ENCODE data around the gene CCDC7. TPM values are rescaled to one million over a fixed set of nuclear protein-coding genes. Genes with fewer than 3 reads are reported as not detected.
"Not testable (repeated sequence)": the region's sequence is repeated elsewhere in the genome, so short reads cannot be mapped to it uniquely, and the experiment has no call there.

Gene CCDC7
- polyA plus RNA-seq (2011; rRNA removed) (1.1 and 1.9 TPM in 2 replicates), polyA minus RNA-seq (2011; rRNA and poly(A)+ RNA removed) (1.8 and 4.2 TPM in 2 replicates)

DNA sequence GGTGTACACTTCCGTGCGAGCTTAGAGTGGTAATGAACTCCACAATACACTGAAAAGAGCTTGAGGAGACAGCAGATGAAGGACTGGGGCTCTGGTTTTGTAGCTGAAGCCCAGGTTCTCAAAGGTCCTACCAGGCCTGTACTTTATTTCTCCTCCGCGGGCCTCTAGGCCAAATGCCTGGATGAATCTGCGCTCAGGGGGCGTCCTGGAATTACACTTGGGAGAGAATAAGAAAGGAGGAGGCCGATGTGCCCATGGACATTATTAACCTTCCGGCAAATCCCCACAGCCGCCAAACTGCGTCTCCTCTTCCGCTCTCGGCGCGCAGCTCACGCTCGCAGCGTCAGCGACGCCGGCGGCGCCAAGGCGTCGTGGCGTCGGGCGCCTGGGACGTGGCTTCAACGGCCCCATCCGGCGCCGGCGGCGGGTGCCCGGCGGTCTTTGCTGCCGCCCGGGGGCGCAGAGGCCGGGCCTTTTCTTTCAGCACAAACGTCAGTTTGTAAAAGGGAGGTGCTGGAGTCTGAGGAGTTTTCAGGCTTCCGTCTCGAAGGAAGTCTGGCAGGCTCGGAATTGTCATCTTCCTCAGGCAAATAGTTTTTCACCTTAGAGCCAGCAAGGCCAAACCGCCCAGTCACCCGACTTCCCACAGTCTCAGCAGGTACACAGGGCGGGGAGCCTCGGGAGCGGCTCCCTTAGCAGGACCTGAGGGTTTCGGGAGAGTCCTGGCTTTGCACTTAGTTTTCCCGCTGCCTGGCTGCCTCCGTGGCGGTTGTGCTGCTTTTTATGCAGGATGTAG lies at the start of gene CCDC7:
TSS of gene CCDC7 (plus strand) at position 401 of the 796 bp plus-strand sequence. CDS start 5,503 bp downstream, outside the sequence.
- Histone ChIP-seq H3K27ac (ENCODE audit: low read depth, low read length) (peak within 1 kb of the TSS; percentile 96), H3K27me3 (ENCODE audit: control insufficient read depth, insufficient read depth, low read length) (no peaks in the 10 kb centered on the region), H3K4me3 (ENCODE audit: low read depth, low read length) (peak within 1 kb of the TSS; percentile 75), H3K9me3 (ENCODE audit: control insufficient read depth, insufficient read depth, low read length) (no peaks in the 10 kb centered on the region)
- TF ChIP-seq, protein P1, sequence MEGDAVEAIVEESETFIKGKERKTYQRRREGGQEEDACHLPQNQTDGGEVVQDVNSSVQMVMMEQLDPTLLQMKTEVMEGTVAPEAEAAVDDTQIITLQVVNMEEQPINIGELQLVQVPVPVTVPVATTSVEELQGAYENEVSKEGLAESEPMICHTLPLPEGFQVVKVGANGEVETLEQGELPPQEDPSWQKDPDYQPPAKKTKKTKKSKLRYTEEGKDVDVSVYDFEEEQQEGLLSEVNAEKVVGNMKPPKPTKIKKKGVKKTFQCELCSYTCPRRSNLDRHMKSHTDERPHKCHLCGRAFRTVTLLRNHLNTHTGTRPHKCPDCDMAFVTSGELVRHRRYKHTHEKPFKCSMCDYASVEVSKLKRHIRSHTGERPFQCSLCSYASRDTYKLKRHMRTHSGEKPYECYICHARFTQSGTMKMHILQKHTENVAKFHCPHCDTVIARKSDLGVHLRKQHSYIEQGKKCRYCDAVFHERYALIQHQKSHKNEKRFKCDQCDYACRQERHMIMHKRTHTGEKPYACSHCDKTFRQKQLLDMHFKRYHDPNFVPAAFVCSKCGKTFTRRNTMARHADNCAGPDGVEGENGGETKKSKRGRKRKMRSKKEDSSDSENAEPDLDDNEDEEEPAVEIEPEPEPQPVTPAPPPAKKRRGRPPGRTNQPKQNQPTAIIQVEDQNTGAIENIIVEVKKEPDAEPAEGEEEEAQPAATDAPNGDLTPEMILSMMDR (IDR thresholded peaks at IDR 0.05; ENCODE audit: low read depth, low read length) = peak; percentile 51
- peak; percentile 52 for DNase-seq (ENCODE audit: low read depth, low spot score)
- ChIA-PET POLR2A (no interaction called here), CTCF (interaction anchor here (0.6 to 1.1 kb wide), 9 partner anchors 9 to 1804 kb away, joined by 3 to 5 read pairs (median 3); no protein-coding TSS in a partner anchor)

DNA sequence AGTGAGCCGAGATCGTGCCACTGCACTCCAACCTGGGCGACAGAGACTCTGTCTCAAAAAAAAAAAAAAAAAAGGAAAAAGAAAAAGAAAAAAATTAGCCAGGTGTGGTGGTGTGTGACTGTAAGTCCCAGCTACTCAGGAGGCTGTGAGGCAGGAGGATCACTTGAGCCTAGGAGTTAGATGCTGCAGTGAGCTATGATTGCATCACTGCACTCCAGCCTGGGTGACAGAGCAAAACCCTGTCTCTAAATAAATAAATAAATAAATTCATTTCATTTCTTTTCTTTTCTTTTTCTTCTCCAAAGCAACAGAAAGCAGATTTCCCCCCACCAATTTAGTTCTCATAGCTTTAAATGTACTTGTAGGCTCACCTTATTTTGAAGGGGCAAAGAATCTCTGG lies 48.8 kb upstream of the CCDC7 start:
- H3K27me3 ChIP-seq (ENCODE audit: control insufficient read depth, insufficient read depth, low read length); DNase-seq (ENCODE audit: low read depth, low spot score); H3K9me3 ChIP-seq (ENCODE audit: control insufficient read depth, insufficient read depth, low read length); H3K27ac ChIP-seq (ENCODE audit: low read depth, low read length); POLR2A ChIA-PET; H3K4me3 ChIP-seq (ENCODE audit: low read depth, low read length): not testable (repeated sequence)
- CTCF ChIA-PET = interaction anchor here (0.6 kb wide), 1 partner anchor 12 kb away, joined by 3 read pairs; no protein-coding TSS in a partner anchor

DNA sequence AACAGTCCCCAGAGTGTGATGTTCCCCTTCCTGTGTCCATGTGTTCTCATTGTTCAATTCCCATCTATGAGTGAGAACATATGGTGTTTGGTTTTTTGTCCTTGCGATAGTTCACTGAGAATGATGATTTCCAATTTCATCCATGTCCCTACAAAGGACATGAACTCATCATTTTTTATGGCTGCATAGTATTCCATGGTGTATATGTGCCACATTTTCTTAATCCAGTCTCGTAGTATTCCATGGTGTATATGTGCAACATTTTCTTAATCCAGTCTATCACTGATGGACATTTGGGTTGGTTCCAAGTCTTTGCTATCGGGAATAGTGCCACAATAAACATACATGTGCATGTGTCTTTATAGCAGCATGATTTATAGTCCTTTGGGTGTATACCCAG lies 46.2 kb upstream of the CCDC7 start:
- DNase-seq (ENCODE audit: low read depth, low spot score); H3K27ac ChIP-seq (ENCODE audit: low read depth, low read length); CTCF ChIA-PET; H3K9me3 ChIP-seq (ENCODE audit: control insufficient read depth, insufficient read depth, low read length); POLR2A ChIA-PET; H3K4me3 ChIP-seq (ENCODE audit: low read depth, low read length); H3K27me3 ChIP-seq (ENCODE audit: control insufficient read depth, insufficient read depth, low read length): not testable (repeated sequence)

DNA sequence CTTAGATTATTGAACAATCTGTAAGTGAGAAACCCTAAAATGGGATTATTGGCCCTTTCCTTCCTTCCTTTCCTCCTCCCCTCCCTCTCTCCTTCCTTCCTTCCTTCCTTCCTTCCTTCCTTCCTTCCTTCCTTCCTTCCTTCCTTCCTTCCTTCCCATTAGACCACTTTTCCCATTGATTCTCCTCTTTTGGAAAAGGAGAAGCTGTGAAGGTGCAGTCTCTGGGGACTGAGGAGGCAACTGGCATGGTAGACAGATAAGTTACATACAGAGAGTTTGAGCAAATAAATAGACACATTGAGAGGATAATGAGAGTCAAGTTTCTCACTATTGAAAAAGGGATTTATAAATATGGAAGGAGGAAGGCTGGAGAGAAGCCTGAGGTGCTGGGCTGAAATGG lies 45.0 kb upstream of the CCDC7 start:
- TF ChIP-seq, protein P1 (IDR thresholded peaks at IDR 0.05; ENCODE audit: low read depth, low read length) = no peak
- POLR2A ChIA-PET = no interaction called here
- CTCF ChIA-PET = interaction anchor here (0.6 kb wide), 1 partner anchor 39 kb away, joined by 5 read pairs; no protein-coding TSS in a partner anchor
- Histone ChIP-seq H3K4me3 (ENCODE audit: low read depth, low read length) (no peak overlapping the region), H3K27ac (ENCODE audit: low read depth, low read length) (no peak overlapping the region), H3K9me3 (ENCODE audit: control insufficient read depth, insufficient read depth, low read length) (no peaks in the 10 kb centered on the region), H3K27me3 (ENCODE audit: control insufficient read depth, insufficient read depth, low read length) (no peaks in the 10 kb centered on the region)
- DNase-seq (ENCODE audit: low read depth, low spot score) = no peak

DNA sequence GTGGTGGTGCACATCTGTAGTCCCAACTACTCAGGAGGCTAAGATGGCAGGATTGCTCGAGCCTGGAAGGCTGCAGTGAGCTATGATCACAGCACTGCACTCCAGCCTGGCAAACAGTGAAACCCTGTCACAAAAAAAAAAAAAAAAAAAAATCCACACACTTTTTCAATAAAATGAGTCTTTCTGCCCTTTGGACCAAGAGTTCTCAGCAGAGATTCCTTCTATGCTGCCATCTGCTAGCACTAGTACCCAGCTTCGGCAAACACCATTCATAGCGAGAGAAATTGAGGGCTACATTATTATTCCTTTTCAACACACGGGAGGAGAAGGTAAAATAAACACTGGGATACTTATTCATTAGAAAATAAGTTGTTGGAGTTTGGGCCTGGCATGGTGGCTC lies 43.4 kb upstream of the CCDC7 start:
- Histone ChIP-seq H3K27ac (ENCODE audit: low read depth, low read length) (no peak overlapping the region), H3K4me3 (ENCODE audit: low read depth, low read length) (no peak overlapping the region), H3K27me3 (ENCODE audit: control insufficient read depth, insufficient read depth, low read length) (no peaks in the 10 kb centered on the region), H3K9me3 (ENCODE audit: control insufficient read depth, insufficient read depth, low read length) (no peaks in the 10 kb centered on the region)
- no peak for DNase-seq (ENCODE audit: low read depth, low spot score)
- ChIA-PET CTCF (interaction anchor here (0.6 kb wide), 2 partner anchors 38 to 166 kb away, joined by 3 to 6 read pairs; no protein-coding TSS in a partner anchor), POLR2A (no interaction called here)
- TF ChIP-seq, protein P1 (IDR thresholded peaks at IDR 0.05; ENCODE audit: low read depth, low read length) = no peak

DNA sequence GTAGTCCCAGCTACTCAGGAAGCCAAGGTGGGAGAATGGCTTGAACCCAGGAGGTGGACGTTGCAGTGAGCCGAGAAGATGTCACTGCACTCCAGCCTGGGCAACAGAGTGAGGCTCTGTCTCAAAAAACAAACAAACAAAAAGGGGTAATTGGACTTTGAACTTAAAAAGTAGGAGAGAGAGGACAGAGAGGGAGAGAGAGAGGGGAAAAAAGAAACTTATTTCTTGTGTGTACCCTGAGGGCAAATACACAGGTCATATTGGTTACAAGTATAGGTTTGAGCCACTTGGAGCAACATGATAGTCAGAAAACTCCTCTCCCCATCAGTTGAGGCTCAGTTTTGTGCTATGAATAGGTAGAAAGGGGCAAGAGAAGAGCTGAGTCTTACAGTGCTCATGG lies 42.8 kb upstream of the CCDC7 start:
- DNase-seq (ENCODE audit: low read depth, low spot score) = no peak
- POLR2A ChIA-PET = no interaction called here
- no peaks in the 10 kb centered on the region for H3K27me3 ChIP-seq (ENCODE audit: control insufficient read depth, insufficient read depth, low read length)
- no peak overlapping the region for H3K4me3 ChIP-seq (ENCODE audit: low read depth, low read length)
- no peaks in the 10 kb centered on the region for H3K9me3 ChIP-seq (ENCODE audit: control insufficient read depth, insufficient read depth, low read length)
- H3K27ac ChIP-seq (ENCODE audit: low read depth, low read length) = no peak overlapping the region
- CTCF ChIA-PET = no interaction called here
- TF ChIP-seq, protein P1 (IDR thresholded peaks at IDR 0.05; ENCODE audit: low read depth, low read length) = no peak
